GM21576 (cell line): ENCODE results near the gene THRSP.
"Not testable (repeated sequence)": the region's sequence is repeated elsewhere in the genome, so short reads cannot be mapped to it uniquely, and the experiment has no call there.

Experiments used
- ATAC-seq: cut with Tn5 transposase; IDR thresholded peaks from one replicate; pipeline ENCODE4 v1.9.1; 2021; ENCODE audit warnings: mild to moderate bottlenecking, moderate library complexity; ENCODE audit not compliant: unreplicated experiment

Gene THRSP

GRCh38 chr11:78062671-78063070, 990 bp upstream of the THRSP start:
- no peak for ATAC-seq

- ATAC-seq = no peak
These were observed 1.5 kb downstream of the THRSP start for GRCh38 chr11:78065203-78065602.

- ATAC-seq = no peak
These were observed 2.8 kb downstream of the THRSP start for GRCh38 chr11:78066471-78066870.

- no peak for ATAC-seq
These were observed 4.0 kb downstream of the THRSP start for GRCh38 chr11:78067704-78068103.

- no peak for ATAC-seq
These were observed 5.8 kb downstream of the THRSP start for GRCh38 chr11:78069465-78069864.

GRCh38 chr11:78070621-78071020, 7.0 kb downstream of the THRSP start:
- ATAC-seq = no peak

- ATAC-seq = no peak
These were observed 8.1 kb downstream of the THRSP start for GRCh38 chr11:78071717-78072116.

- no peak for ATAC-seq
These were observed 8.8 kb downstream of the THRSP start for GRCh38 chr11:78072455-78072854.

- ATAC-seq = no peak
These were observed 11.1 kb downstream of the THRSP start for GRCh38 chr11:78074756-78075155.

- no peak for ATAC-seq
These were observed 13.2 kb downstream of the THRSP start for GRCh38 chr11:78076733-78077403.

- not testable (repeated sequence) for ATAC-seq
These were observed 13.9 kb downstream of the THRSP start for GRCh38 chr11:78077592-78077991.

GRCh38 chr11:78078218-78079167, 14.8 kb downstream of the THRSP start:
- no peak for ATAC-seq

- ATAC-seq = peak; percentile 74
These were observed 15.8 kb downstream of the THRSP start, which contains the start of gene NDUFC2 for GRCh38 chr11:78079232-78080083. Gene NDUFC2, minus strand, starts transcription at chr11:78079862. Its CDS starts 118 bp downstream, at chr11:78079744.

GRCh38 chr11:78080084-78080817, 16.6 kb downstream of the THRSP start:
- no peak for ATAC-seq

GRCh38 chr11:78080818-78081495, 17.3 kb downstream of the THRSP start:
- no peak for ATAC-seq

- ATAC-seq = no peak
These were observed 17.9 kb downstream of the THRSP start for GRCh38 chr11:78081583-78081982.

- no peak for ATAC-seq
These were observed 18.5 kb downstream of the THRSP start for GRCh38 chr11:78082146-78082545.

GRCh38 chr11:78083021-78083420, 19.4 kb downstream of the THRSP start:
- no peak for ATAC-seq

GRCh38 chr11:78084506-78084905, 20.8 kb downstream of the THRSP start:
- ATAC-seq = not testable (repeated sequence)

- no peak for ATAC-seq
These were observed 22.3 kb downstream of the THRSP start for GRCh38 chr11:78085972-78086371.
